GM20431 (cell line): Measurements from ENCODE around the gene IRGC.

Experiments used
- in situ Hi-C: fragments of 300-500 bp; cut with MseI, MboI; formaldehyde crosslinking; loops from one replicate; pipeline ENCODE4 v1.15.0; 2020; ENCODE audit warnings: low sequenced_read_pairs; ENCODE audit not compliant: unreplicated experiment

Gene IRGC

GRCh38 chr19:43690890-43691289 lies 25.0 kb upstream of the IRGC start:
- in situ Hi-C loops: no loop called here

- in situ Hi-C loops: no loop called here
Observed at GRCh38 chr19:43691755-43692154, 24.1 kb upstream of the IRGC start.

- in situ Hi-C loops: no loop called here
Observed at GRCh38 chr19:43692385-43692784, 23.5 kb upstream of the IRGC start.

GRCh38 chr19:43692877-43693276 lies 23.0 kb upstream of the IRGC start:
- in situ Hi-C loops: no loop called here

DNA sequence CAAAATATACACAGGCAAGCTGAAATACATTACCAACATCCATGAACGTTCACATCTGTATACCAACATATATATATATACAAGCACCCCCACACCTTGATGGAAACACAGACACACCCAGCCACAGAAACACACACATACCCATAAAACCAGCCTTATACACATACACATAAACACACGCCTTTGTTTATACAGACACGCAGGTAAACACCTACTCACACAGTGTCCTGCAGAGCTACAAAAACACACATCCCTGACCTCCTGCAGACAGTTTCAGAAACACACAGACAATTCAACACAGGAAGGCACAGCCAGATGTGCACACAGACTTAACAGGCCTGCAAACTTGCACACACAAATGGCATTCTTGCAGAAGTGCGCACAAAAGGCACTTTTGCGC lies 21.3 kb upstream of the IRGC start:
- in situ Hi-C loops: no loop called here

DNA sequence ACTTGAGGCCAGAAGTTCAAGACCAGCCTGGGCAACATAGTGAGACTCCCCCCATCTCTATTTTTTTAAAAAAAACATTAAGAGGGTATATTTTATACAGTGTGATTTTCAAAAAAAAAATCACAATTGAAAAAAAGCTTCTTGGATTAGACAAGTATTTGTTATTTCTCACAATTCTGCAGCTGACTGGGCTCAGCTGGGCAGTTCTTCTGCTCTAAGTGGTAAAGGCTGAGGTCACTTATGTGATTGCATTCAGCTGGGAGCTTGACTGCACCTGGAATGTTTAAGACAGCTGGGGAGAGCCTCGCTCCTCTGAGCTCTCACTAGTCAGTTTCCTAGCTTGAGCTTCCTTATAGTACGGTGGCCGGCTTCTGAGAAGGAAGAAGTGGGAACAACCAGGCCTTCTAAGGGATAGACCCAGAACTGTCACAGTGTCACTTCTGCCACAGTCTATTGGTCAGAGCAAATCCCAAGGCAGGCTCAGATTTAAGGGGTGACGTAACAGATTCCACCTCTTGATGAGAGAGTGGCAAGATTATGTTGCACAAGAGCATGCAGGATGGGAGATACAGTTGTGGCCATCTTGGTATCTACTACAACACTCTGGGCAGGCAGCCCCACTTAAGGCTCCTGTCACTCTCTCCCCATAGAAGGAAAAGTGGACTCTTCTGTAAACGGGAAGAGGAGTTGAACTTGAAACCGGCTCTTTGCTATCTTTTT lies 19.7 kb upstream of the IRGC start:
- in situ Hi-C loops: no loop called here

DNA sequence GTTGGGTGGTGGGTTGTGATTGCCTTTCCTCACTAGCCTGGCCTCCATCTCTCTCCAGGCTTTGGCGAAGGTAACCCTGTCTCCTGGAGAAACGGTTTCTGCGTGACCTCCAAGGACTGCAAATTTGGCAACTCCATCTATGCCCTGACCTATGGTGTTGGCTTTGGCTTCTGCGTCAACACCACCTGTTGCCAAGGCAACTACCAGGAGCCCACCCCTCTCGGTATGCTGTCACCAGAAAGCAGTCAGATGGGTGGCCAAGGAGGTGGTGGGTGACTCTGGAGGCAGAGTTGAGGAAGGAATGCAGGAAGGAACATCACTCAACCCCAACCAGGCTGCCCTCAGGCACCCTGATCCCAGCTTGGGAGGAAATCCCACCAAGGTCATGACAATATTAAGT lies 18.6 kb upstream of the IRGC start:
- in situ Hi-C loops: no loop called here

DNA sequence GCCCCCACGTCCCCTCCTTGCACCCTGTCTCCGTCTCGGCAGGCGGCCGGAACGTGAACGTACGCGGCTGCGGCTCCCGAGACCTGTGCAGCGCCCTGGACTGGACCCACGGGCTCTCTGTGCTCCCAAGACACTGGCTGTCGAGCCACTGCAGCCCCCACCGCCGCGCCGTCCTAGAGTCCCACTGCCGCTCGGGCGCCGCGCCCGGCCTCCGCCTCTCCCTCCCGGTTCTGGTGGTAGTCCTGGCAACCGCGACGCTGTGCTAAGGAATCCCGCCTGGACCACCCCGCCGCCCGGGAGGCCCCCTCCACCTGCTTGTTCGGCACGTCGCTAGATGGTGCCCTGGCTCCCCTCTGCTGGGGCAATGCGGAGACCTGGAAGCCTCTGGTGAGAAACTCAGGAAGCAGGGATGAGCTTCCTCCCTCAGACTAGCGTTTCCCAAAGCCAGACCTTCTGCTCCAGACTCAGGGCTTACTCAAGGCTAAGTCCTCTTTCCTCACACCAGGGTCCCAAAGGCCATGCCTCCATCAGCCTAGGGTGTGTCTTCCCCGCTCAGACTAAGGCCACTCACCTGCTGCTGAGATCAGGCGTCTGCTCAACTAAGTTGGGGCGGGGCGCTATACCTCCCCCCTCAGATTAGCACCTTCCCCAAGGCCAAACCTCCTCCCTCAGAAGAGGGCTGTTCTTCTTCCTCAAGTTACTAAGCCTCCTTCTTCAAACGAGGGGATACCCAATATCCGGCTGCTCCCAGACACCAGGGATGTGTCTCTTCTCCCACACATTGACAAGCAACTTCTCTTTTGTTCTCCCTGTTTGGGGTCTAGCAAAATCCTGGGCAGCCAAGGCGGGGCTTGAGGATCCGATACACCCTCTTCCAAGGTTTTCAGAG lies 16.1 kb upstream of the IRGC start:
- in situ Hi-C loops: no loop called here

DNA sequence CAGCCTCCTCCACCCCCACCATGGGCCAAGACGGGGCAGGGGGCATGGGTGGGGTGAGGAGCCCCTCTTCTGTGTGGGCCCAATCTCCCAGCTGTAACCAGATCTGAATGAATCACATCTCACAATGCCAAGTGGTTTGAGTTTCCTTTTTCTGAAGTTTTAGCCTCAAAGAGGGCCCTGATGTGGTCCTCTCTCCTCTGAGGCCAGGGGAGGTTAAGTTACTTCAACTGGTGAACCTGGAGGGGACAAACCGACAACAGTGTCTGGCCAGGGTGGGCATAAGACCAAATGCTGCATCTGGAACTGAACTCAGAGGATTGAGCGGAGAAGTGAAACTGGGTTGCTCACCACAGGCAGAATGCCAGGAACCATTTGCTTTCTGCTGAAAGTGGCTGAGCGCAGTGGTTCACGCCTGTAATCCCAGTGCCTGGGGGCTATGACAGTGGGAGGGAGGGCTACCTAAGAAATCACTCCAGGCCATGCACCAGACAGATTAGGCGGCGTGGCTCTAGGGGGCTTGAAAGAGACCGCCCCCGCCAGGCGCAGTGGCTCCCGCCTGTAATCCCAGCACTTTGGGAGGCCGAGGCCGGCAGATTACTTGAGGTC lies 15.4 kb upstream of the IRGC start:
- in situ Hi-C loops: no loop called here

- in situ Hi-C loops: no loop called here
Observed at GRCh38 chr19:43704002-43704705, 11.7 kb upstream of the IRGC start.

- in situ Hi-C loops: no loop called here
Observed at GRCh38 chr19:43705729-43706128, 10.1 kb upstream of the IRGC start.

DNA sequence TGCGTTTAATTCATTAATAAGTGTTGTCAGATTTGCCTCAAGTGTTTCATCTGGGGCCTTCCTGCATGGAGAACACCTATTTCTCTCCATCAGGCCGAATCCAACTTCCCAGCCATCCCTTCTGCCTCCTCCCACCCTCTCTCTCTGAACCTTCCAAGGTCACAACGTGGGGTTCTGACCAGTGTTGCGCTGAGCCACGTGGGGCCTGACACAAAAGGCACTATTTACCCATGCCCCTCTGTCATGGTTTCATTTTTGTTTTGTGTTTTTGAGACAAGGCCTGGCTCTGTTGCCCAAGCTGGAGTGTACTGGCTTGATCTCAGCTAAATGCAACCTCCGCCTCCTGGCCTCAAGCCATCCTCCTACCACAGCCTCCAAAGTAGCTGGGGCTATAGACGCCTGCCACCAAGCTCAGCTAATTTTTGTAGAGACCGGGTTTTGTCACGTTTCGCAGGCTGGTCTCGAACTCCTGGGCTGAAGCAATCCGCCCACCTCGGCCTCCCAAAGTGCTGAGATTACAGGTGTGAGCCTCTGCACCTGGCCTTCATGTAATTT lies 8.6 kb upstream of the IRGC start:
- in situ Hi-C loops: no loop called here

DNA sequence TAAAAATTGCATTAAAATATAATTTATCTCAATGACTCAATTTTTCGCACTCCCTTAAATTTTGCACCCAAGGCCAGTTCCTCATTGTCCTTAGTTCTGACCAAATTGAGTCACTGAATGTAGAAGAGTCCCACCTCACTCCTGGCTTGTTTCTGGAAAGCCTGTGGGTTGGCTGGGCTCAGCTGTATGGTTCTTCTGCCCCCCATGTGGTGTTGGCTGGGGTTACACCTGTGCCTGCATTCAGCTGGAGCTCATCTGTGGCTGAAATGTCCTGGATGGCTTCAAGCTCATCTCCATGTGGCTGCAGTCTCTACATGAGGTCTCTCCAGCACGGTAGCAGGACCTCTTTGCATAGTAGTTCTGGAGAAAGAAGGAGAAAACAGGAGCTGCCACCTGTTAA lies 7.2 kb upstream of the IRGC start:
- in situ Hi-C loops: no loop called here

DNA sequence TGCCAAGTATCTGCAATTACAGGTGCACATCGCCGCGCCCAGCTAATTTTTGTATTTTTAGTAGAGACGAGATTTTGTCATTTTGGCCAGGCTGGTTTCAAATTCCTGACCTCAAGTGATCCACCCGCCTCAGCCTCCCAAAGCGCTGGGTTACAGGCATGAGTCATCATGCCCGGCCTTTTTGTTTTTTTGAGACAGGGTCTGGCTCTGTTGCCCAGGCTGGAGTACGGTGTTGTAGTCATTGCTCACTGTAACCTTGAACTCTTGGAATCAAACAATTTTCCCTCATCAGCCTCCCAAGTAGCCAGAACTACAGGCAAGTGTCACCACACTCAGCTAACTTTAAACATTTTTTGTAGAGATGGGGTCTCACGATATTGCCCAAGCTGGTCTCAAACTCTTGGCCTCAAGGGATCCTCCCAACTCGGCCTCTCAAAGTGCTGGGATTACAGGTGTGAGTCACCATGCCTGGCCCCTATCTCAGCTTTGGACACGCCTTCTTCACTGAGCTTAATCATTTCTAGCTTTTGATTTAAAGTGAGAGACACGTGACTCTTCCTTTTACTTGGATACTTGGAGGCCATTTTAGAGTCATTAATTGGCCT lies 4.0 kb upstream of the IRGC start:
- in situ Hi-C loops: no loop called here

DNA sequence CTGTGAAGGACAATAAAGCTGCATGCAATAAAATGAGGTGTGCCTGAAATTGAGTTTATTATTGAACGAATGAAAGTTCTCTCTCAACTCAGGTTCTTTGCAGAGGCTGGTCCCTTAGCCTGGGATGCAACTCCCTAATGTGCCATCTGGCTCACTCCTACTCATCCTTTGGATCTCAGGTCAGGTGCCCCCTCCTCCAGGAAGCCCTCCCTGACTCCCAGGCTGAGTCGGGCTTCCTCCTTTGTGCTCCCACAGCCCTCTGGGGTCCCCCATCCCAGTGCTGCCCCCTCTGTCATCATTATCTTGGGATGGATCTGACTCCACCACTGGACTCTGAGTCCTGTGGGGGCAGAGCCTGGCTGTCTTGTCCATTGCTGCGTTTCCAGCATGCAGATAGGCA lies 2.7 kb upstream of the IRGC start:
- in situ Hi-C loops: no loop called here

DNA sequence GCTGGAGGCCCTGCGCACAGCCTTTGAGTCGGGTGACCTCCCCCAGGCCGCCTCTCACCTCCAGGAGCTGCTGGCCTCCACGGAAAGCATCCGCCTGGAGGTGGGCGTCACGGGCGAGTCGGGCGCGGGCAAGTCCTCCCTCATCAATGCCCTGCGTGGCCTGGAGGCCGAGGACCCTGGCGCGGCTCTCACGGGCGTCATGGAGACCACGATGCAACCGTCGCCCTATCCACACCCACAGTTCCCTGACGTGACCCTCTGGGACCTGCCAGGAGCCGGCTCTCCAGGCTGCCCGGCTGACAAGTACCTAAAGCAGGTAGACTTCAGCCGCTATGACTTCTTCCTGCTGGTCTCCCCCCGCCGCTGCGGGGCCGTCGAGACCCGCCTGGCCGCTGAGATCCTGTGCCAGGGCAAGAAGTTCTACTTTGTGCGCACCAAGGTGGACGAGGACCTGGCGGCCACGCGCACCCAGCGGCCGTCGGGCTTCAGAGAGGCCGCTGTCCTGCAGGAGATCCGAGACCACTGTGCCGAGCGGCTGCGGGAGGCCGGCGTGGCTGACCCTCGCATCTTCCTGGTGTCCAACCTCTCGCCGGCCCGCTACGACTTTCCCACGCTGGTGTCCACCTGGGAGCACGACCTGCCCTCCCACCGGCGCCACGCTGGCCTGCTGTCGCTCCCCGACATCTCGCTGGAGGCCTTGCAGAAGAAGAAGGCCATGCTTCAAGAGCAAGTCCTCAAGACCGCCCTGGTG lies 2.9 kb downstream of the IRGC start:
- in situ Hi-C loops: no loop called here

GRCh38 chr19:43719378-43719868 lies 3.5 kb downstream of the IRGC start:
- in situ Hi-C loops: no loop called here

- in situ Hi-C loops: no loop called here
Observed at GRCh38 chr19:43719918-43720317, 4.0 kb downstream of the IRGC start.

DNA sequence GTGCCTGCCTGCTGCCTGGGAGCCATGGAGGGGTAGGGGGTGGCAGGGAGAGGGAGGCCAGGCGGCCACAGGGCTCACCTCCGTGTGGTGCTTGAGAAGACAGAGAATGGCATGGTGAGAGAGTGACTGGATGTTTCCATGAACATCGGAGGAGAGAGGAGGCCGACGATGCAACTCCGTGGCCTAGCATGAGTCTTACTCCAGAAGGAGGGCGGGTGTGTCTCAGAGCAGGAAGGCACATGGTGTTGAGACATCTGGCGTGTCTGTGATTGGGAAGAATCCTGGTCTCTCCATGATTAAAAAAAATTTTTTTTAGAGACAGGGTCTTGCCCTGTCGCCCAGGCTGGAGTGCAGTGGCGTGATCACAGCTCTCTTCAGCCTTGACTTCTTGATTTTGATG lies 5.1 kb downstream of the IRGC start:
- in situ Hi-C loops: no loop called here
